Fibroblast of skin of back (primary cell): Measurements from ENCODE around the gene BIRC2. TPM values are rescaled to one million over a fixed set of nuclear protein-coding genes. Genes with fewer than 3 reads are reported as not detected.
"Not testable (repeated sequence)": the region's sequence is repeated elsewhere in the genome, so short reads cannot be mapped to it uniquely, and the experiment has no call there.

ENCODE experiments used
- DNase-seq: peaks from one replicate; pipeline ENCODE4 v3.0.0-alpha.2; 2013
- polyA plus RNA-seq, 2 experiments: library from polyadenylated mRNA; unstranded; fragments of 120-200 nt; gene quantifications; one replicate each; pipeline ENCODE4 v1.2.1, GENCODE V29; 2013; ENCODE audit not compliant: insufficient read length in 2 of 2

BIRC2 gene
- 81.3 TPM for polyA plus RNA-seq (2013, experiment 1 of 2; ENCODE audit: insufficient read length)
- polyA plus RNA-seq (2013, experiment 2 of 2; ENCODE audit: insufficient read length): 85.4 TPM

- peak; percentile 93 for DNase-seq
Observed at GRCh38 chr11:102346748-102347461, at the start of gene BIRC2. Gene BIRC2 (plus strand): TSS chr11:102347214. CDS start chr11:102349855, 2,641 bp downstream.

GRCh38 chr11:102300837-102301236 is 46.2 kb upstream of the BIRC2 start:
- DNase-seq: not testable (repeated sequence)

GRCh38 chr11:102302241-102302640 is 44.8 kb upstream of the BIRC2 start:
- DNase-seq: no peak

GRCh38 chr11:102304686-102305085 is 42.3 kb upstream of the BIRC2 start:
- no peak for DNase-seq

- no peak for DNase-seq
Observed at GRCh38 chr11:102305352-102306047, 41.5 kb upstream of the BIRC2 start.

- DNase-seq: no peak
Observed at GRCh38 chr11:102306048-102306597, 40.9 kb upstream of the BIRC2 start.

- DNase-seq: no peak
Observed at GRCh38 chr11:102306817-102307726, 39.9 kb upstream of the BIRC2 start.

- DNase-seq: no peak
Observed at GRCh38 chr11:102307727-102308038, 39.3 kb upstream of the BIRC2 start.

GRCh38 chr11:102309621-102310541 is 37.1 kb upstream of the BIRC2 start:
- DNase-seq: no peak

GRCh38 chr11:102312667-102313066 is 34.3 kb upstream of the BIRC2 start:
- peak; percentile 25 for DNase-seq

- no peak for DNase-seq
Observed at GRCh38 chr11:102313238-102313940, 33.6 kb upstream of the BIRC2 start.

- no peak for DNase-seq
Observed at GRCh38 chr11:102314784-102315183, 32.2 kb upstream of the BIRC2 start.

- no peak for DNase-seq
Observed at GRCh38 chr11:102316346-102316904, 30.6 kb upstream of the BIRC2 start.

GRCh38 chr11:102317099-102317767 is 29.8 kb upstream of the BIRC2 start, which contains the start of gene BIRC3:
Gene BIRC3 (plus strand): TSS chr11:102317484. CDS start chr11:102324510, 7,026 bp downstream.
- DNase-seq: peak; percentile 85

GRCh38 chr11:102317768-102318103 is 29.3 kb upstream of the BIRC2 start:
- DNase-seq: no peak

GRCh38 chr11:102318469-102318868 is 28.5 kb upstream of the BIRC2 start:
- peak; percentile 32 for DNase-seq

GRCh38 chr11:102319544-102319943 is 27.5 kb upstream of the BIRC2 start:
- DNase-seq: no peak

- no peak for DNase-seq
Observed at GRCh38 chr11:102320188-102320587, 26.8 kb upstream of the BIRC2 start.

GRCh38 chr11:102320679-102321078 is 26.3 kb upstream of the BIRC2 start:
- no peak for DNase-seq

- DNase-seq: no peak
Observed at GRCh38 chr11:102322560-102322959, 24.5 kb upstream of the BIRC2 start.
